ENCODE measurements around the gene RABIF.
"Not testable (repeated sequence)": the region's sequence is repeated elsewhere in the genome, so short reads cannot be mapped to it uniquely, and the experiment has no call there.

The RABIF gene

GRCh38 chr1:202888531-202889360 lies at the start of gene RABIF:
Gene RABIF, minus strand, starts transcription at chr1:202889149. Its CDS starts 51 bp downstream, at chr1:202889098.
- peak; percentile 95 for DNase-seq

GRCh38 chr1:202938287-202938925 lies 49.5 kb upstream of the RABIF start:
- DNase-seq = no peak

DNA sequence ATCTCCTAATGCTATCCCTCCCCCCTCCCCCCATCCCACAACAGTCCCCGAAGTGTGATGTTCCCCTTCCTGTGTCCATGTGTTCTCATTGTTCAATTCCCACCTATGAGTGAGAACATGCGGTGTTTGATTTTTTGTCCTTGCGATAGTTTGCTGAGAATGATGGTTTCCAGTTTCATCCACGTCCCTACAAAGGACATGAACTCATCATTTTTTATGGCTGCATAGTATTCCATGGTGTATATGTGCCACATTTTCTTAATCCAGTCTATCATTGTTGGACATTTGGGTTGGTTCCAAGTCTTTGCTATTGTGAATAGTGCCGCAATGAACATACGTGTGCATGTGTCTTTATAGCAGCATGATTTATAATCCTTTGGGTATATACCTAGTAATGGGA lies 47.5 kb upstream of the RABIF start:
- DNase-seq = not testable (repeated sequence)

DNA sequence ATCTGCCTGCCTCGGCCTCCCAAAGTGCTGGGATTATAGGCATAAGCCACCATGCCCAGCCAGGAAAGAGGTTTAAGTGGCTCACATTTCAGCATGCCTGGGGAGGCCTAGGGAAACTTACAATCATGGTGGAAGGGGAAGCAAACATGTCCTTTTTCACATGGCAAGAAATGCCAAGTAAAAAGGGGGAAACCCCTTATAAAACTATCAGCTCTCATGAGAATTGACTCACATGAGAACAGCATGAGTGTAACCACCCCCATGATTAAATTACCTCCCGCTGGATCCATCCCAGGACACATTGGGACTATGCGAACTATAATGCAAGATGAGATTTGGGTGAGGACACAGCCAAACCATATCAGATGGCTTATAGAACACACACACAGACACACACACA lies 46.9 kb upstream of the RABIF start:
- no peak for DNase-seq

- DNase-seq = no peak
Observed at GRCh38 chr1:202934755-202935154, 45.8 kb upstream of the RABIF start.

DNA sequence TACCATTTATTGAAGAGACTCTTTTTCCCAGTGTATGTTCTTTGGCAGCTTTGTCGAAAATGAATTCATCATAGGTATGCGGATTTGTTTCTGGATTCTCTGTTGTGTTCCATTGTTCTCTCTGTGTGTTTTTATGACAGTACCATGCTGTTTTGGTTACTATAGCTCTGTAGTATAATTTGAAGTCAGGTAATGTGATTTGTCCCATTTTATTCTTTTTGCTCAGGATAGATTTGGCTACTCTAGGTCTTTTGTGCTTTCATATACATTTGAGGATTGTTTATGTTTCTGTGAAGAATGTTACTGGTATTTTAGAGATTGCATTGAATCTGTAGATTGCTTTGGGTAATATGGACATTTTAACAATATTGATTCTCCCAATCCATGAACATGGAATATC lies 43.5 kb upstream of the RABIF start:
- DNase-seq = no peak

- DNase-seq = peak; percentile 94 to 95
Observed at GRCh38 chr1:202926581-202927491, 37.9 kb upstream of the RABIF start, which contains the start of gene KLHL12. Gene KLHL12, minus strand, starts transcription at chr1:202927234. Its CDS starts 2,072 bp downstream, at chr1:202925162.

- no peak for DNase-seq
Observed at GRCh38 chr1:202923533-202923932, 34.6 kb upstream of the RABIF start.

DNA sequence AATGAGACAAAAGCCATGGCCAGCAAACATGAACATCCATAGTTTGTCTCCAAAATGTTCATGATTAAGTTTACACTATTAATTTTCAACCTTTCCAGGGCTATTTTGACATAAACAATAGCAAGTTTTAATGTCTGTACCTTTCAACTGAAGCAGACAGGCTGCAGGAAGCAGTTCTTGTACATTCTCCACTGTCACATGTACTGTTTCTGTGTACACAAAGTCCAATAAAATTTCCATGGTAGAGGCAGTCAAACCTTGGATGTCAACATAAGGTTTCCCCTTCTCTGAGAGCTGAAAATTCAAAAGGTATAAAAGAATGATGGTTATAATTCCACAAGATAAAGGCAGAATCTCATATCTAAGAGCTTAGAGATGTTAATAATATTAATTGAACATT lies 30.7 kb upstream of the RABIF start:
- no peak for DNase-seq

DNA sequence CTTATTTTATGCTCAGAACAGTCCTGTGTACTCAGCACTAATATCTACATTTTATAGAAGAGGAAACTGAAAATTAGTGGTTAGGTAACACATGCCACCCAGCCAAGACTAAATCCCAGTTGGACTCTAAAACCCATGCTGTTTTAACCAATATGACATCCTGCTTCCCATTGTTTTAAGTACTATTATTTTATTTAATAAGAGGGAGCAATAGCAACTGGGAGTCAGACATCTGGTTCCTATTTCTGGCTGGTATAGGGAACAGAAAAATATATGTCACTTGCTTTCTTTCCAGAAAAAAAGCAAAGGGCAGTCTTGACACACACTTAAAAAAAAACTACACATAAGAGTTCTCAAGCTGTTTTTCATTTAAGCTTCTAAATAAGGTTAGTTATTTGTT lies 26.2 kb upstream of the RABIF start:
- DNase-seq = no peak

DNA sequence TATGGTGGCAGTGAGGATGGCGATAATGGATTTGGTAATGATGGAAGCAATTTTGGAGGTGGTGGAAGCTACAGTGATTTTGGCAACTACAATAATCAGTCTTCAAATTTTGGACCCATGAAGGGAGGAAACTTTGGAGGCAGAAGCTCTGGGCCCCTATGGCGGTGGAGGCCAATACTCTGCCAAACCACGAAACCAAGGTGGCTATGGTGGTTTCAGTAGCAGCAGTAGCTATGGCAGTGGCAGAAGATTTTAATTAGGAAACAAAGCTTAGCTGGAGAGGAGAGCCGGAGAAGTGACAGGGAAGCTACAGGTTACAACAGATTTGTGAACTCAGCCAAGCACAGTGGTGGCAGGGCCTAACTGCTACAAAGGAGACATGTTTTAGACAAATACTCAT lies 23.5 kb upstream of the RABIF start:
- DNase-seq = not testable (repeated sequence)

DNA sequence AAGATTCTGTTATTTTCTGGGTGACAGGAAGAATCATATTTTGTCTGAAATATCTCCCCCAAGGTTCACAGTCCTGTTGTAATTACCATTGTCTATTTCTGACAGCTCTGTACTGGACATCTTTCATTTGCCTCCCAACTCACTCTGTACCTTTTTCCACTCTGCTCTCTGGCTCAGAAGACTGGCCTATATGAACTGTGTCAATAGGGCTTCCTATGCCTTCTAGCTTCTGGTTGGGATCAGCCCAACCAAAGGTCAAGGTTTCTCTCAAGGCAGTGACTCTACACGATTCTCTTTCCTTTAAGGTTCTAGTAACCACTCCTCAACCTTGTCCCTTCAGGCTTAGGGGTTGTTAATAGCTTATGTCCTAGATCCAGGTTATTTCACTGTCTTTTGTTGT lies 20.5 kb upstream of the RABIF start:
- no peak for DNase-seq

DNA sequence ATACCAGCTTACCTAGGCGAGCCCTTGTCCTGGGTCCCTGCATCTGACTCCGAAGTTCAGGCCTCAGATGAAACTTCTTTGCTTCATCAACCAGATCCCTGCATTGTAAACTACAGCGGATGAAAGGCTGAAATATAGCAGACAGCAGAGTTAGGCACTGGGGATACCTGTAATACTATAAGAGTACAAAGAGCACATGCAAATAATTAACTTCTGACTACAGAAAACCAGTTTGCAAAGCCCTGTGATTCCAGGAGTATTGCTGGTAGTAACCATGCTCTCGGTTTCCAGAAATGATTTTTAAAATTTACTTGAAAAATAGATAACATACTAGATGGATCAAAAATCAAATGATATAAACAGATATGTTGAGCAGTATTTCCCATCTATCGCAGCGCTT lies 20.0 kb upstream of the RABIF start:
- no peak for DNase-seq

- DNase-seq = no peak
Observed at GRCh38 chr1:202905331-202905730, 16.4 kb upstream of the RABIF start.

DNA sequence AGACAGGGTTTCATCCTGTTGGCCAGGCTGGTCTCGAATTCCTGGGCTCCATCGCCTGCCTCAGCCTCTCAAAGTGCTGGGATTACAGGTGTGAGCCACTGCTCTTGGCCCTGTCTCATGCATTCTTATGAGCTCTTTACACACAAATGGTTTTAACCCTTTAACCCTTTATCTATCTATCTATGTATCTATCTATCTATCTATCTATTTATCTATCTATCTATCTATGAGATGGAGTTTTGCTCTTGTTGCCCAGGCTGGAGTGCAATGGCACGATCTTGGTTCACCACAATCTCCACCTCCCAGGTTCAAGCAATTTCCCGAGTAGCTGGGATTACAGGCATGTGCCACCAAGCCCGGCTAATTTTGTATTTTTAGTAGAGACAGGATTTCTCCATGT lies 14.9 kb upstream of the RABIF start:
- not testable (repeated sequence) for DNase-seq

DNA sequence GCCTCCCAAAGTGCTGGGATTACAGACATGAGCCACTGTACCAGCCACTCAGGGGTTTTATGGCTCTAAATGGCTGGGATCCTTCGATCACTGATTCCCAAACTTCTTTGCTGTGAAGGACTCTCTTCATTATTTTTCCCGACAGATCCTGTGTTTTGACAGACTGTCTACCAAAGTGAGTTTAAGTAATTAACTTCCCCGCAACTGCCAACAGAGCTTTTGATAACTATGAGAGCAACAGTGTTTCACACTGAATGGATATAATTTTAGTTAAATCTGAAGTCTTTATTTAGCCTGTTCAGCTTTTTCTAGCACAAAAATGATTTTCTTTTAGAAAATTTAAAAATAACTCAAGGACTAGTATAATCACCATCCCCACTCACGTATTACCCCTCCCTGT lies 12.6 kb upstream of the RABIF start:
- no peak for DNase-seq

DNA sequence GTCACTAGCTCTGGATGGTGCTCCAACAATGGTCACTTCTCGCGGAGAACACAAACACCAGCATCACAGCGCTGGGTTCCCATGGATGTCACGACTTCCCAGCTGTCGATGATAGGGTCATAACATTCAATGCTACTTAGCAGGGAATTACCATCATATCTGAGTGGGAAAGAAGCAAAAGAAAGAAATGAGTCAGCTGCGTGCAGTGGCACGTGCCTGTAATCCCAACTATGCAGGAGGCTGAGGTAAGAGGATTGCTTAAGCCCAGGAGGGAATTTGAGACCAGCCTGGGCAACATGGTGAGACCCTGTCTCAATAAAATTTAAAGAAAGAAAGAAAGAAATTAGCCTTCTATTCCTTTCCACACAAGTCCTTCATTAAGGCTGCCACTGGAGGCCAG lies 3.6 kb upstream of the RABIF start:
- no peak for DNase-seq

DNA sequence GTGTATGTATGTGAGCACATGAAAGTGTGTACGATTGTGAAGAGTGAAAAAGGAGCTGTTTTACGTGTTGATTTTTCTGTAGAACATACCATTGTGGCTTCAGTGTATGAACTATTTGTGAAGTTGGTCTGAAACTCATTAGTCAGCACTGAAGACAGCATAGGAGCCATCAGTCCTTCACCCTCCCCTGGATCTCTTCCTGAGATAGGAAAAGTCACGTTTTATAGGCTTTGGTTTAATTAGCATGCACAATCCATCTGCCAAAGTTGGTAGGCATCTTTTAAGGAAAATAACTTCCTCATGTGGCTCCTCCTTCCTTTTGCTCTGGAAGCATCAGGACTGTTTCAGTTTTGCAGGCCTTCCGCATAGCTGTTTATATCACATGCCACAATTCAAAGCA lies 1.4 kb upstream of the RABIF start:
- DNase-seq = no peak

DNA sequence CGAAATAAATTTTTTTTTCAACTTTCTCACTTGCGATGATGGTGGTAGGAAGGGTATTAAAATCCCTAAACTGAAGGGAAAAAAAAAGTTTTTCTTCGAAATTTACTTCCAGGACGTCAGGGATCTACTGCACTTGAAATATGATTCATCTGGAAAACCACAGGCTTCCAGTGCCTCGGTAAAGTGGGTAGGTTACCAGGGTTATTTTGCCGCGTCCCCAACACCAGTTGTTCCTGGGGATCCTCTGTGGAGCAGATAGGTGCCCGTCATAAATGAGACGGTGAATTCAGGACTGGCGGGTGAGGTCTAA lies 773 bp downstream of the RABIF start:
- DNase-seq = no peak

GRCh38 chr1:202880961-202881460 lies 7.9 kb downstream of the RABIF start:
- no peak for DNase-seq

GRCh38 chr1:202880062-202880461 lies 8.9 kb downstream of the RABIF start:
- no peak for DNase-seq

DNA sequence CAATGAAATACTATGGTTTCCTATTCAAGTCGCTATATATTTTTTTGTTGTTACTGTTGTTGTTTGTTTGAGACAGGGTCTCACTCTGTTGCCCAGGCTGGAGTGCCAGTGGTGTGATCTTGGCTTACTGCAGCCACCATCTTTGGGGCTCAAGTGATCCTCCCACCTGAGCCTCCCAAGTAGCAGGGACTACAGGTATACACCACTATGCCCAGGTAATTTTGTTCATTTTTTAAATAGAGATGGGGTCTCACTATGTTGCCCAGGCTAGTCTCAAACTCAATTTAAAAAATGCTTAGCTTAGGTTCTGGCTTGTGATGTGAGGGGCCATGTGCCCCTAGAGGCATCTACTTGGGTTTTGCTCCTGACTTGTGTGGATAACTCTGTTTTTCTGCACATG lies 9.8 kb downstream of the RABIF start:
- no peak for DNase-seq

DNA sequence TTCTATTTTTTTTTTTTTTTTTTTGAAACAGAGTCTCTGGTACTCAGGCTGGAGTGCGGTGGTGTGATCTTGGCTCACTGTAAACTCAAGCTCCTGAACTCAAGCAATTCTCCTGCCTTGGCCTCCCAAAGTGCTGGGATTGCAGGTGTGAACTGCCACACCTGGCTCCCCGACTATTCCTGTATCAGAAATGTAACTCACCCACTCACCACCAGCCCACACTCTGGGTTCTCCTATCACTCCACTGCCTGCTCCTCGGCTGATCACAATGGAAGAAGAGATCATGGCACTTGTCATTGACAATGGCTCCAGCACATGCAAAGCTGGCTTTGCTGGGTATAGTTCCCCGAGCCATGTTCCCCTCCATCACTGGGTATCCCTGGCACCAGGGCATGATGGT lies 15.9 kb downstream of the RABIF start:
- DNase-seq = no peak
